Hypothalamus (tissue), 51 donors: ENCODE measurements around the gene CHMP1B.

Experiments
- DNase-seq, 51 donors: peaks; one replicate each; lab custom pipeline; 2025; lab: John Stamatoyannopoulos, UW

Gene CHMP1B, protein sequence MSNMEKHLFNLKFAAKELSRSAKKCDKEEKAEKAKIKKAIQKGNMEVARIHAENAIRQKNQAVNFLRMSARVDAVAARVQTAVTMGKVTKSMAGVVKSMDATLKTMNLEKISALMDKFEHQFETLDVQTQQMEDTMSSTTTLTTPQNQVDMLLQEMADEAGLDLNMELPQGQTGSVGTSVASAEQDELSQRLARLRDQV

GRCh38 chr18:11851146-11851805 lies at the start of gene CHMP1B:
Gene CHMP1B, plus strand, starts transcription at chr18:11851413. Its CDS starts 99 bp downstream, at chr18:11851512.
- peak; percentile 71 to 98 (median 94) for DNase-seq

- DNase-seq = no peak
Measured at GRCh38 chr18:11801573-11801972, 49.6 kb upstream of the CHMP1B start.

DNA sequence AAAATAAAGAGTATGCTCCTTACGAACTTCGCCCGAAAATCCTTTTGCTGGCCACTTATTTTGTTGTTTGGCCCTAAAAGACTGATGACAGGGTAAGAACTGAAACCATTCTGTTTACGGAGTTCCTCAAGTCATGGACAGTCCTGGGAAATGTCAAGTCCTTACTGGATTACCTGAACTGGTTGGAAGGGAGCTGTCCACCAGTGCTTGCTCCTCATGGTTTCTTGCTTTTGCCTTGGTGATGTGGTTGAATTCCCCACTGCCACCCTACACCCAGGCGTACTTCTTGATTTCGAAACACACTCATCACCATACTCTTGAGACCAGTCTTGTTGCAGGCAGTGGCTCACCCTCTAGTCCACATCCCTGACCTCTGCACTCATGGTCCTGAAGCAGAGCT lies 49.1 kb upstream of the CHMP1B start:
- DNase-seq = no peak

DNA sequence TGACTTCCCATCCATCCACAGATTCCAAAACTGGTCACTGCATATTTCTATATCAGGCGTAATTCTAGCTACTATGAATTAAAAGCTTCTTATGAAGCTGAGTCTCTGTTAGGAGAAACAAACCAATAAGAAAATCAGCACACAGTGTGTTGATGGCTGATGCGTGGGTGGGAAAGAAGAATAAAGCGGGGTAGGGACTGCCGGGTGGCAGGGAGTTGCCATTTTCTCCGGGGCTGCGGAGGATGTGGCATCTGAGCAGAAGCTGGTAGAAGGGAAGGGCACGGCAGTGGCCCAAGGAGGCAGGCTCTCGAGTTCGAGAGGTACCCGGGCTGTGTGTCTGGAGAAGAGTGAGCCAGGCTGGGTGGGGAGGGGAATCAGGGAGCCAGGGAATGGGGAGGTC lies 48.6 kb upstream of the CHMP1B start:
- no peak for DNase-seq

GRCh38 chr18:11807233-11807632 lies 44.0 kb upstream of the CHMP1B start:
- no peak for DNase-seq

DNA sequence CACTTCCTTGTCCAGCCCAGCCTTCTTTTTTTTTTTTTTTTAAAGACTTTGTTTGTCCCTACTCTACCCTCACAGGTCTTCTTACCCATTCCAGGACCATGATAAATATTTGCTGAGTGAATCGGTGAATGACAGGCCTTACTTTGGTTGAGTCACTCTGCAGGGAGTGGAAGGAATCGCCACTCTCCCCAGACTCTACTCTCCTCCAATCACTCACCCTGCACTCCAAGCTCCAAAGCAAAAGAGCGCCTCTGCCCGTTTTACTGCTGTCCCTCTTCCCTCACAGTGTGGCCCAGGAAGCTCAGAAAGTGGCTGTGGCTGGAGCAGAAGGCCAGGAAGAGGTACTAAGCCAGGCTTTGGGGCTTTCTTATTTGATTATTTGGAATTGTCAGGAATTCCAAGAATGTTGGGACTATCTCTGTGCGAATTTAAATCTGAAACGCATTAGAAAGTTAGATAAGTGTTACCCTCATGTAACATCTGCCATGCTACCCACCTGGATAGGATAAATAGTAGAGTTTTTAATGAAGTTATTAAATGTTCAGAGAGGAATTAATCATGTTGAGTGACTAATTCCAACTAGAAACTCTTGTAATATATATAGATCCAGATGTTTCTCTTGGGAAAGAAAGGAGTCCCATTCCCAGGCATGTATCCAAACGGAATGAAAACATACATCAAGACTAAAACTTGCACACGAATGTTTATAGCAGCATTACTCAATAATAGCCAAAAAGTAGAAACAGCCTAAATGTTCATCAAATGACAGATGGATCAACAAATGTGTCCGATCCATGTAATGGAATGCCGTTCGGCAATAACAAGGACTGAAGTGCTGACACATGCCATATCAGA lies 43.0 kb upstream of the CHMP1B start:
- no peak for DNase-seq

- no peak for DNase-seq
Measured at GRCh38 chr18:11809895-11810294, 41.3 kb upstream of the CHMP1B start.

DNA sequence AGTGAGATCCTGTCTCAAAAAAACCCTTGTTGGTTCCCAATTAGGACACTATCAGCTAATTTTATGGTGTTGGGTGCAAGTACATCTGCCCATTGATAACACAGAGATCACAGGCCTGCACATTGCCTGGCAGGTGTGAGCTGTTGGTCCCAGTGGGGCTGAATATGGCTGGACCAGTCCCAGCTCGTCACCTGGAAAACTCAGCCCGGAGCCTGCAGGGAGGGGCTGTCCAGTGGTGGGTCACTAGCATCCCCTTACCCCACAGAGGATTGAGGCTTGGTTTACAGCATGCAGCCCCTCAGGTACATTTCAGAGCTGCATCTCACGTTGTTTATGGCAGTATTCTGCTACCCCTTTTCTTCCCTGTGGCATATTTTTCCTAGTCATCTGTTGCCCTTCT lies 40.8 kb upstream of the CHMP1B start:
- DNase-seq = no peak

DNA sequence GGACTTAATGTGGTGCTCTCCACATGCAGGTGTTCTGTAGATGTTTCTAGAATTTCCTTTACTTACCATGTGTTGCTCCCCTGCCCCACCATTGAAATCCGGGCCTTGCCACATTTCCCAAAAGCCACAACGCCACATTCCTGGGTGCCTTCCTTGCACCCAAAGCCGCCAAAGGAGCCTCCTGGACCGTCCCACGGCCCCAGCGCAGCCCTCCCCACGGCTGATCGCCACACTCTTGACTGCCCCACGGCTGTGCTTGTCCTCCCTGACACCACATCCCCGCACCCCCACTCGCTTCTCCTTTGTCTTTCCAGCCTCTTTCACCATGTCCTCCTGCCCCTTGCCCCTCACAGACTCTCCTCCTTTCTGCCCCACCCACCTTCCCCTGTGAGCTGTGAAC lies 40.2 kb upstream of the CHMP1B start:
- DNase-seq = no peak

DNA sequence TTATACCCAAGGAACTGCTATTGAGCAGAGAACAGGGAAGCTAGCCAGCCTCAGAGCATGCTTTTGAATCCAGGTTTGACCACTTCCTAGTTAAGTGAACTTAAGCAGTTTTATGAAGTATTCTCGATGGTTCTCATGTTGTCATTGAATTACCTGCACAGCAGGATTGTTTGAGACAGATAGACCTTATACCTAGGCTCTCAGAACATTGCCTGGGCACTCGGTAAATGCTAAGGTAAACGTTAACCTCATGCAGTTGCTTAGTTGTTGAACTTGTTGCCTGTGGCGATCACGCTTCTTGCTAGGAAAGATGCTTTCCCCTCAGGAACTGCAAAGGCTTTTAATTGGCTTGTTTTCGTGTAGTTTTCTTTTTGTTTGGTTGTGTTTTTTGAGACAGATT lies 34.0 kb upstream of the CHMP1B start:
- no peak for DNase-seq

- no peak for DNase-seq
Measured at GRCh38 chr18:11818486-11819203, 32.6 kb upstream of the CHMP1B start.

GRCh38 chr18:11819938-11820337 lies 31.3 kb upstream of the CHMP1B start:
- DNase-seq = no peak

DNA sequence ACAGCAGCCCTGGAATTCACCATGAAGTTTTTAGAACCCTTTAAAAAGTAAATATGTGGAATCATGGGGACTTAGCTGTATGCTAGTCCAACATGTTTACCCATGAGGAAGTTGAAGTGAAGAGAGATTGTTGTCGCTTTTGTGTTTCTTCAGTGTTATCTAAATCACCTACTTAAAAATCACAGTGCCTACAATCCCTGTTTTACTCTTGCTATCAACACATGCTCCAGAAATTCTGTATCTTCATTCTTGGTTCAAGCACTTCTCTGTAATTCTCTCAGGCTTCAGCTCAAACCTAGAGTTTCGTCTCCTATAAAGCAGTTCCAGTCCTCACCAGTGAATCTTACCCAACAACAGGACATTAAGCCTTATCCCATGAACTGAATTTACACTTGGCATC lies 30.5 kb upstream of the CHMP1B start:
- no peak for DNase-seq

DNA sequence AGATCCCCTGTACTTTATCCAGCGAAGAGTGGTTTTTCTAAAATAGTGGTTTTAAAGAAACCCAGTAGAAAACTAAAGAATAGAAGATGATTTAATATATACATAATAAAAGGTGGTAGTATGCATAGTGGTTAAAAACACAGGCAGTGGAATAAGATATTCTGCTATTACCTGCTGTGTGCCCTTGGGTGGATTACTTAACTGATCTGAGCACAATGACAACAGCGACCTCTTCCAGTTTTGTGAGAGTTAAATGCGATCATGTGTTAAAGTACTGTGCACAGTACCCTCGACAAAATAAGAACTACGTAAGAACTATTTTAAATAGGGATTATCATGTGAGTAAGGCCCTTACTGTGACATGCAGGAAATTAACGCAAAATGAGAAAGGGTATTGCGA lies 30.0 kb upstream of the CHMP1B start:
- DNase-seq = no peak

DNA sequence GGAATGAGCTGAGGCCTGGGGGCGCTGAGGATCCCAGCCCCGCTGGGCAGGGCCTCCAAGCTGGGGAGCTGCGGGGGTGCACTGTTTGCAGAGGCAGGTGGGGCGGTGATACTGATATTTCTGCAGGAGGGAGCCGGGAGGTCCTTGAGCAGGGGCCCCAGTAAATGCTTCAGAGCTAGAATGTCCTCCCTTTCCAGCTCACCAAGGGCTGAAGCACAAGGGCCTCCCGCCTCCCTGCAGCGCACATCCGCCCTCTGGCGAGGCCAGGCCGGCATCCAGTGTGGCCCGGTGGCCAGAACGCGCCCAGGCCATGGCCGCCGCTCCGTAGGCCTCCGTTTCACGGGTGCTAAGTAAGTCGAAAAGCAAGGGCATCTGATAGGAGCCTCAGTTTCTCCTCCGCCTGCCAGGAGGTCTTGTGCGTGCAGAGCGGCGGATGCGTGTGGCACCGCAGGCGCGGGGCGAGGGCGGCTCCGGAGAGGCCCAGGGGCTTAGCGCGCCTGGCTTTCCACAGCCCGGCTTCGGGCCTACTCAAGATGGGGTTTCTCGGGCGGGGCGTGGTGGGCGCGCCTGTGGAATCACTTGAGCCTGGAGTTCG lies 29.5 kb upstream of the CHMP1B start:
- DNase-seq = no peak

DNA sequence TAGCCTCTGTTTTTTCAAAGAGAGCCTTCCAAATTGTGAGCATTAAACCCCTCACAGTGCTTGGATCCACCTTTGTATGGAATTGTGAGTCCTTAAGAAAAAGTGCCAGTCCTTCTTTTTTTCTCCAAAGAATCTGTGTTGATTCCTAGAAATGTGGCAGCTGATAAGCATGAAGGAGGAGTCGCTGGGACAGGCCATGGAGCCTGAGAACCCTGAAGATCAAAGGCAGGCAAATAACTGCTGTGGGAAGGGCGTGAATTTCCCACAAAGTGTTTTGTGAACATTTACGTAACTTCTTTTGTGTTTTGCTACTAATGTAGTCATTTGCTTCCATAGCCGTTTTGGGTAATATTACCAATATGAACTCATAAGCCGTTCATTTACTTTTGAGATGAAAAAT lies 27.7 kb upstream of the CHMP1B start:
- DNase-seq = no peak

DNA sequence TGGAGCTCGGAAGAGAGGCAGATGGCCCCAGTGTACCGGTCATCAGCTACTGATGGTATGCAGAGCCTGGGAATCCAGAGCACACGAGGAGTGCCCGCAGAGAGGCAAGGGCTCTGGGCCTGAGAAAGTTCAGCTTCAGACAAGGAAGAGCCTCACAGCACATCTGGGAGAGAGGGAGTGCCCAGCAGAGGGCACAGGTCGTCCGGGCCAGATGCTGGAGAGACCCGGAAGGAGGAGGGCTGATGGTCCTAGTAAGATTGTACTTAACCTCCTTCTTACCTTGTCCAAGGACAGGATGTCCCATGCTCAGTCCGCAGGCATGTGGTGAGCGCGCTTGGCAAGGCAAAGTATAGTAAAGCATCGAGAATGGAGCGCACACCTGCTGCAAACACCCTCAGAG lies 24.4 kb upstream of the CHMP1B start:
- DNase-seq = no peak

GRCh38 chr18:11828786-11829432 lies 22.3 kb upstream of the CHMP1B start:
- no peak for DNase-seq

DNA sequence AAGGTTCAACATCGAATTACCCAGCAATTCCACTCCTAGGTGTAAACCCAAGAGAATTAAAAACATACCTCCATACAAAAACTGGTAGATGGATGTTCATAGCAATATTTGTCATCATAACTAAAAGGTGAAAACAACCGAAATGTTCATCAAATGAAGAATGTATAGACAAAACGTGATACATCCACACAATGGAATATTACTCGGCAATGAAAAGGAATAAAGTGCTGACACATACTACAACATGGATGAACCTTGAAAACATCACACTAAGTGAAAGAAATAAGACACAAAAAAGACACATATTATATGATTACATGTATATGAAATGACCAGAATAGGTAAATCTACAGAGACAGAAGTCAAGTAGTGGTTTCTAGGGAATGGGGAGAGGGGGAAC lies 20.6 kb upstream of the CHMP1B start:
- DNase-seq = no peak

DNA sequence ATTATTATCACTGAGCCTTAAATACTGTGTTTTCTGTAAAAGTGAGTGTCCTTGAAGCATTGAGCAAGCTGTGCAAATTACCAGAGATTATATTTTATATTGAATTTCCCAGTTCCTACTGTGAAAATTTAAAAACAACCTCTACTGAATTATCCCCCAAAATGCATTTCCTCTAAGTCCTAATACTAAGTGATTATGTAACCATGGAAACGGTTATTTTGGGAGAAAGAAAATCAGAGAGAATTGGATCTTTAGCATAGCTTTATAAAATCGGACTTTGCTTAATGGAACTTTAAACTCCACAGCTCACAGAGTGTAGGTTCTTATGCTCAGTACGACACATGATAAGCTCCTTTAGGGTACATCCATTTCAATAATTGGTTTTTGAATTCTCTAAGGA lies 19.3 kb upstream of the CHMP1B start:
- DNase-seq = no peak
